HG03159 (cell line): Measurements from ENCODE around the gene COL23A1.
A peak's percentile ranks its signal among the peaks of the same experiment; 100 is the strongest.

Source experiments
- ATAC-seq: cut with Tn5 transposase; IDR thresholded peaks from one replicate; pipeline ENCODE4 v1.9.1; 2021; ENCODE audit warnings: mild to moderate bottlenecking, moderate library complexity; ENCODE audit not compliant: unreplicated experiment

The COL23A1 gene

GRCh38 chr5:178590141-178590923 is at the start of gene COL23A1:
TSS of gene COL23A1 (minus strand) at chr5:178590393.
- no peak for ATAC-seq

- ATAC-seq, result no peak
Measured at GRCh38 chr5:178637356-178638074, 47.3 kb upstream of the COL23A1 start.

- ATAC-seq, result no peak
Measured at GRCh38 chr5:178632285-178632684, 42.1 kb upstream of the COL23A1 start.

- ATAC-seq, result no peak
Measured at GRCh38 chr5:178630951-178631350, 40.8 kb upstream of the COL23A1 start.

GRCh38 chr5:178630475-178630930 is 40.3 kb upstream of the COL23A1 start:
- no peak for ATAC-seq

- ATAC-seq, result no peak
Measured at GRCh38 chr5:178627259-178627598, 37.0 kb upstream of the COL23A1 start.

- ATAC-seq, result peak; percentile 81
Measured at GRCh38 chr5:178626484-178627258, 36.5 kb upstream of the COL23A1 start, which contains the start of gene CLK4. TSS of gene CLK4 (minus strand) at chr5:178627050. CDS start at chr5:178623416, 3,634 bp downstream.

- peak; percentile 16 for ATAC-seq
Measured at GRCh38 chr5:178625679-178626483, 35.7 kb upstream of the COL23A1 start.

- ATAC-seq, result no peak
Measured at GRCh38 chr5:178624631-178625546, 34.7 kb upstream of the COL23A1 start.

- ATAC-seq, result no peak
Measured at GRCh38 chr5:178622679-178623247, 32.6 kb upstream of the COL23A1 start.

GRCh38 chr5:178619390-178619789 is 29.2 kb upstream of the COL23A1 start:
- no peak for ATAC-seq

- ATAC-seq, result no peak
Measured at GRCh38 chr5:178612299-178612698, 22.1 kb upstream of the COL23A1 start.

GRCh38 chr5:178606269-178606668 is 16.1 kb upstream of the COL23A1 start:
- no peak for ATAC-seq

- ATAC-seq, result no peak
Measured at GRCh38 chr5:178605788-178606187, 15.6 kb upstream of the COL23A1 start.

GRCh38 chr5:178602752-178603151 is 12.6 kb upstream of the COL23A1 start:
- ATAC-seq, result no peak

- ATAC-seq, result no peak
Measured at GRCh38 chr5:178595750-178596149, 5.6 kb upstream of the COL23A1 start.

- ATAC-seq, result no peak
Measured at GRCh38 chr5:178595150-178595549, 5.0 kb upstream of the COL23A1 start.

GRCh38 chr5:178590924-178591423 is 781 bp upstream of the COL23A1 start:
- ATAC-seq, result no peak
